C4-2B (cell line): ENCODE results near the gene WWTR1.

ENCODE experiments used
- ZFX ChIP-seq: fragments of 450-650 bp; IDR thresholded peaks from 2 replicates; pipeline ENCODE4 v1.6.1; 2017
- TF ChIP-seq, protein P1 (sequence below): fragments of 450-650 bp; conservative IDR thresholded peaks from 2 replicates; pipeline ENCODE4 v1.5.1; 2017; ENCODE audit warnings: mild to moderate bottlenecking

DNA sequence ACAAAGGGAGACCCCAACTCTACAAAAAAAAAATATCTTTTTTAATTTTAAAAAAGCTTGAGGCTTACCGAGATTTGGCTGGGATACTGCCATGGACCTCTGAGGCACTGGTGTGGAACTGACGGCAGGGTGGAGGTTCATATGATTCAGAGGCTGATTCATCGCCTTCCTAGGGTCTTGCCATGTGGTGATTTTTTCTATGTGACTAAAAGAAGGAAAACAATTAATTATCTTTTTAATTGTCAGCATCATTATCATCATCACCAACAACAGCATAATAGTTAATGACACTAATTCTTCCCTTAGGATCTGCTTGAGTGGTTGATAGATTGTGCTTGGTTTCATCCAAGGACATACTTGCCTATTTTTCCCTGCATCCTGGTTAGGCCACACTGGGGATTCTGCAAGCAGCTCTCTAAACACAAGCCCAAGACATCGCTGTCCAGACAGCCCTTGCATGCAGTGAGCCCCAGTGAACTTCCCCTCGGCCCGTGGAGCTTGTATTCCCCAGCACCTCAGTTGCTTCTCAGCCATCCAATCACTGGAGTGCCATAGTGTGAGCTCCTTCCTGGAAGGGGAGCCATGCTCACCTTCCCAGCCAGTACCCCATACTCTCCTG lies 84.9 kb downstream of the WWTR1 start:
- TF ChIP-seq, protein P1, sequence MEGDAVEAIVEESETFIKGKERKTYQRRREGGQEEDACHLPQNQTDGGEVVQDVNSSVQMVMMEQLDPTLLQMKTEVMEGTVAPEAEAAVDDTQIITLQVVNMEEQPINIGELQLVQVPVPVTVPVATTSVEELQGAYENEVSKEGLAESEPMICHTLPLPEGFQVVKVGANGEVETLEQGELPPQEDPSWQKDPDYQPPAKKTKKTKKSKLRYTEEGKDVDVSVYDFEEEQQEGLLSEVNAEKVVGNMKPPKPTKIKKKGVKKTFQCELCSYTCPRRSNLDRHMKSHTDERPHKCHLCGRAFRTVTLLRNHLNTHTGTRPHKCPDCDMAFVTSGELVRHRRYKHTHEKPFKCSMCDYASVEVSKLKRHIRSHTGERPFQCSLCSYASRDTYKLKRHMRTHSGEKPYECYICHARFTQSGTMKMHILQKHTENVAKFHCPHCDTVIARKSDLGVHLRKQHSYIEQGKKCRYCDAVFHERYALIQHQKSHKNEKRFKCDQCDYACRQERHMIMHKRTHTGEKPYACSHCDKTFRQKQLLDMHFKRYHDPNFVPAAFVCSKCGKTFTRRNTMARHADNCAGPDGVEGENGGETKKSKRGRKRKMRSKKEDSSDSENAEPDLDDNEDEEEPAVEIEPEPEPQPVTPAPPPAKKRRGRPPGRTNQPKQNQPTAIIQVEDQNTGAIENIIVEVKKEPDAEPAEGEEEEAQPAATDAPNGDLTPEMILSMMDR: no peak
- no peak for TF ChIP-seq ZFX
